CD1c-positive myeloid dendritic cell (primary cell): ENCODE results near the gene FCN3.

Source experiments
- DNase-seq: peaks from one replicate; pipeline ENCODE4 v3.0.0-alpha.2; 2016; ENCODE audit errors: extremely low spot score

Gene FCN3

GRCh38 chr1:27341525-27342252 is 32.9 kb downstream of the FCN3 start, which contains the start of gene SYTL1:
SYTL1 (plus strand) TSS chr1:27342022; CDS start chr1:27345335, 3,313 bp downstream.
- peak; percentile 80 for DNase-seq

- no peak for DNase-seq
Observed at GRCh38 chr1:27339213-27339612, 35.4 kb downstream of the FCN3 start.

- no peak for DNase-seq
Observed at GRCh38 chr1:27338751-27339150, 35.9 kb downstream of the FCN3 start.

GRCh38 chr1:27336756-27337155 is 37.9 kb downstream of the FCN3 start:
- no peak for DNase-seq

GRCh38 chr1:27335506-27336422 is 38.9 kb downstream of the FCN3 start:
- DNase-seq, result no peak

DNA sequence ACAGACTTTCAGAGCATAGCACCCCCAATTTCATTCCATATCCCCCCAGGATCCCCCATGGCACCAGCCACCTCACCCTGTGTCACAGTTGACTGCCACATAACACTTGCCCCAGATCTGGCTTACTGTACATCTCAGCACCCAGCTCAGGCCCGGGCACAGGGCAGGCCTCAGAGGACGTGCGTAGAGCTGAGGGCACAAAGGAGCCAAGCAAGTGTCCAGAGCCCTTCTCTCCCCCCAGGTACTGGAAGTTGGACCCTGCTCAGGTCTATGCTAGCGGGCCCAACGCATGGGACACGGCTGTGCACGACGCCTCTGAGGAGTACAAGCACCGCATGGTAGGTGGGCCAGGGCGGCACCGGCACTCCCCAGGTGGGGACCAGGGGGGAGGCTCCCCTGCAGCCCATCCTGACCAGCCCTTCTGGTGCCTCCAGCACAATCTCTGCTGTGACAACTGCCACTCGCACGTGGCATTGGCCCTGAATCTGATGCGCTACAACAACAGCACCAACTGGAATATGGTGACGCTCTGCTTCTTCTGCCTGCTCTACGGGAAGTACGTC is 40.8 kb downstream of the FCN3 start:
- no peak for DNase-seq

DNA sequence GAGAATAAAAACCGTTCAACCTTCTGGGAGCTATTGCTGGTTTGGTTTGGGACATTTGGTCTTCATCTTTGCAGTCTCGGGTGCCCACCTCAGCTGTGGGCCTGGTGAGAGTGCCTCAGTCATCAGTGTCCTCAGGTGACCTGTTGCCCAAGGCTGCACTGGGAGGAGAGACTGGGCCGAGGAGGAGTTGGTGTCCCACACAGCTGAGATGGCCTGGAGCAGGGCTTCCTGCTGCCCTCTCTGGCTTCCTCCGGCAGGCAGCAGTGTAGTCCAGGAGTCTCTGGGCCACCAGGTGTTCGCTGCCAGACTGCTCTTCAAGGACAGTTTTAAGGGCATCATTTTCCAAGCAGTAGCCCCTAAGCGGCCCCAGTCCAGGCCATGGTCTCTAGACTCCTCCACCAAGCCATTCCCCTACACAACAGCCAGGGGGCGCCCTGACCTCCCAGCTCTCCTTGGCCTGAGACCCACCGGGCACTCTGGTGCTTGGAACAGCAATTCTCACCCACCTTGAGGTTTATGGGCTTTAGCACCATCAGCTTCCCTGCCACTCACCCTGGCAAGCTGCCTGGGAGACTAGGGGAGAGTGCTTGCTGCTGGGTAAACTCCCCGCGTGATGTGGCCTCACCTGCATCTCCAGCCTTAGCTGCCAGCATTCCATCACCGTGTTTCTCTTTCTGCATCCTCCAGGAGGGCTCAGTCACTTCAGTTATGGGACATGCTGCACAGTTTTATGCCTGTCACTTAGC is 41.9 kb downstream of the FCN3 start:
- peak; percentile 56 for DNase-seq

- no peak for DNase-seq
Observed at GRCh38 chr1:27331922-27332321, 42.7 kb downstream of the FCN3 start.

DNA sequence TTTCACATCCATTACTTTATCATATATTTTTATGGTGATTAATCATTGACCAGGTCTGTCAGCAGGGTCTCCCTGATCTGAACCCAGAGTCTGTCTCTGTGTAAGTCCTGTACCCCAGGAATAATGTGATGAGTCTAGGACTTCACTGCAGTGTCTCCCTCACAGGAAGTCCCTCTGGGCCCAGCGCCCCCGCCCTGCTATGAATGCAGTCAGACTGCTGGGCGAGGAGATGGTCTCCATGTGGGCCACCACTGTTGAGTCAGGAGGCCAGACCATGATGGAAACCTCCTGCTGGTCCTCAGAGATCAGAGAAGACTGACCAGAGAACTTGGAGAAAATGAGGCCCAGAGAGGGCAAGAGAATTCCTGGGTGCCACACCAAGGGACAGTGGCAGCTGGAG is 43.2 kb downstream of the FCN3 start:
- DNase-seq, result no peak

DNA sequence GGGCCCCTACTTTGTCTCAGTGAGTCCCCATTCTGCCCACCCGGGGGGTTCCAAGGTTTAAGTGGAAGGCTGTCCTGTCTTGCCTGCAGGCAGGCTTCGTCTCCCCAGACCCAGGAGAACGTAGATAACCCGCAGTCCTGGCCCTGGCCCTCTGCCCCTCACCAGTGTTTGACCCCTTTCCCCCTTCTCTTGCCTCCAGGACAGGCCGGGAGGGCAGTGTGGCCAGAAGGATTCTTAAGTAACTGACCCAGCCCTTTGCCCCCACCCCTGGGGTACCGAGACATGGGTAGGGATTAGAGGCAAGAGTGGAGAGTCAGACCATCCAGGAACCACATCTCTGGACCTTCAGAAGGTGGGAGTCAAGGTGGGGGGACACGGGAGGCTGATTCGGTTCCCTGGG is 43.8 kb downstream of the FCN3 start:
- DNase-seq, result no peak

- no peak for DNase-seq
Observed at GRCh38 chr1:27327964-27328363, 46.7 kb downstream of the FCN3 start.

DNA sequence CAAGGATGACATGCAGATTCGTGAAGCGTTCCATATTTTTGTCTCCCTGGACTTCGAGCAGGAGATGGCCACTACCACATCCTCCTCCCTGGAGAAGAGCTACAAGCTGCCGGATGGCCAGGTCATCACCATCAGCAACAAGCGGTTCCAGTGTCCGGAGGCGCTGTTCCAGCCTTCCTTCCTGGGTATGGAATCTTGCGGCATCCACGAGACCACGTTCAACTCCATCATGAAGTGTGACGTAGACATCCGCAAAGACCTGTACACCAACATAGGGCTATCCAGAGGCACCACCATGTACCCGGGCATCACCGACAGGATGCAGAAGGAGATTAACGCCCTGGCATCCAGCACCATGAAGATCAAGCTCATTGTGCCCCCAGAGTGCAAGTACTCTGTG is 49.3 kb downstream of the FCN3 start:
- DNase-seq, result no peak

- DNase-seq, result no peak
Observed at GRCh38 chr1:27322569-27323240, 51.9 kb downstream of the FCN3 start.

DNA sequence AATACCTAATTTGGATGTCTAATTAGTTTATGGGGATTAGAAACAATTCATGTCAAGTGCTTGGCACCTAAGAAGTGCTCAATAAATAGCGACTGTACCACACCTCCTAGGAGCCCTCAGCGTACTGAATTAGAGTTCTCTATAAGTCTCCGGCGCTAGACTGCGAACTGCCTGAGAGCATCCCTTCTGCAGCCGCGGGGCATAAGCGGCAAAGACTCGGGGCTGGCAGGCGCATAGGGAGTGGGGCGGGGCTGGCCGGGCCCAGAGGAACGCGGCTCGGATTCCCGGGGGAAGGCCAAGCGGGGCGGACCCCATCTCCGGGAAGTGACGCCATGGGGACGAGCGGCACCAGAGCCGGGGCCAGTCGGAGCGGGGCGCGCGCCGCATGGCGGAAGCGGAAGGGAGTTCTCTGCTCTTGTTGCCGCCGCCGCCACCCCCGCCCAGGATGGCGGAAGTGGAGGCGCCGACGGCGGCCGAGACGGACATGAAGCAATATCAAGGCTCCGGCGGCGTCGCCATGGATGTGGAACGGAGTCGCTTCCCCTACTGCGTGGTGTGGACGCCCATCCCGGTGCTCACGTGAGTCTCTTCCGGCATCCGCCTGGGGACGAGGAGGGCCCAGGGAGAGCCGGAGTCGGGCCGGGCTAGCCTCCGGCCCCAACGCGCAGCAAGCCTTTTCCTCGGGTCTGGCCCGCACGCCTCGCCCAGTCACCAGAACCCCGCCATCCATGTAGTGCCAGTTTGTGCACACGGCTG is 52.6 kb downstream of the FCN3 start, which contains the start of gene TMEM222:
TSS of gene TMEM222 (plus strand) at position 351 of the 756 bp plus-strand sequence. CDS start at position 386, 35 bp downstream.
- DNase-seq, result peak; percentile 99
